ENCODE measurements around the gene FUNDC1.

DNA sequence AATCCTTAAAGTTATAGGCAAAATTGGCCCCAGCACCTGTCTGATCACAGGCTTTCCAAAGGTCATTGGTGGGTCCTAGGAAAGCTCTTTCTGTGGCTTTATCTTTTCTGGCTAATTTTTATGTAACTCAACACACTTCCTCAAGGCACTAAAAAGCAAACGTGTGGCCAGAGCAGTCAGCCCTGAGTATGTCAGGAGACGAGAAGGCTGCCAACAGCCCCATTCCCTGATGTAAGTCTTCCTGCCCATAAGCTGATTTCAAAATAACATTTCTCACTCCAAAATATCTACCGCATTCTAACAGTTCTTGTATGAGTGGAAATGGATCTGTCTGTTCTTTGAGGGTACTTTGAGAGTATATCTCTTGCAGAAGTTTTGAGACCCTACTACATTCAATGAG lies 25.5 kb upstream of the FUNDC1 start:
- TF ChIP-seq, protein P1, sequence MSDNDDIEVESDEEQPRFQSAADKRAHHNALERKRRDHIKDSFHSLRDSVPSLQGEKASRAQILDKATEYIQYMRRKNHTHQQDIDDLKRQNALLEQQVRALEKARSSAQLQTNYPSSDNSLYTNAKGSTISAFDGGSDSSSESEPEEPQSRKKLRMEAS (IDR thresholded peaks at IDR 0.05), result no peak
- TF ChIP-seq TCF12 (IDR thresholded peaks at IDR 0.05; ENCODE audit: low read depth) (no peak), CEBPB (IDR thresholded peaks at IDR 0.05) (no peak), EGR1 (IDR thresholded peaks at IDR 0.05) (no peak), TAF1 (IDR thresholded peaks at IDR 0.05; ENCODE audit: low read depth) (no peak), ZBTB7A (IDR thresholded peaks at IDR 0.05; ENCODE audit: low read depth) (no peak), YY1 (IDR thresholded peaks at IDR 0.05; ENCODE audit: low read depth) (no peak), NFIC (IDR thresholded peaks at IDR 0.05) (no peak)
- TF ChIP-seq, protein P2, sequence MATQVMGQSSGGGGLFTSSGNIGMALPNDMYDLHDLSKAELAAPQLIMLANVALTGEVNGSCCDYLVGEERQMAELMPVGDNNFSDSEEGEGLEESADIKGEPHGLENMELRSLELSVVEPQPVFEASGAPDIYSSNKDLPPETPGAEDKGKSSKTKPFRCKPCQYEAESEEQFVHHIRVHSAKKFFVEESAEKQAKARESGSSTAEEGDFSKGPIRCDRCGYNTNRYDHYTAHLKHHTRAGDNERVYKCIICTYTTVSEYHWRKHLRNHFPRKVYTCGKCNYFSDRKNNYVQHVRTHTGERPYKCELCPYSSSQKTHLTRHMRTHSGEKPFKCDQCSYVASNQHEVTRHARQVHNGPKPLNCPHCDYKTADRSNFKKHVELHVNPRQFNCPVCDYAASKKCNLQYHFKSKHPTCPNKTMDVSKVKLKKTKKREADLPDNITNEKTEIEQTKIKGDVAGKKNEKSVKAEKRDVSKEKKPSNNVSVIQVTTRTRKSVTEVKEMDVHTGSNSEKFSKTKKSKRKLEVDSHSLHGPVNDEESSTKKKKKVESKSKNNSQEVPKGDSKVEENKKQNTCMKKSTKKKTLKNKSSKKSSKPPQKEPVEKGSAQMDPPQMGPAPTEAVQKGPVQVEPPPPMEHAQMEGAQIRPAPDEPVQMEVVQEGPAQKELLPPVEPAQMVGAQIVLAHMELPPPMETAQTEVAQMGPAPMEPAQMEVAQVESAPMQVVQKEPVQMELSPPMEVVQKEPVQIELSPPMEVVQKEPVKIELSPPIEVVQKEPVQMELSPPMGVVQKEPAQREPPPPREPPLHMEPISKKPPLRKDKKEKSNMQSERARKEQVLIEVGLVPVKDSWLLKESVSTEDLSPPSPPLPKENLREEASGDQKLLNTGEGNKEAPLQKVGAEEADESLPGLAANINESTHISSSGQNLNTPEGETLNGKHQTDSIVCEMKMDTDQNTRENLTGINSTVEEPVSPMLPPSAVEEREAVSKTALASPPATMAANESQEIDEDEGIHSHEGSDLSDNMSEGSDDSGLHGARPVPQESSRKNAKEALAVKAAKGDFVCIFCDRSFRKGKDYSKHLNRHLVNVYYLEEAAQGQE (IDR thresholded peaks at IDR 0.05; ENCODE audit: low read depth), result no peak
